Aorta (tissue), 5 donors: Measurements from ENCODE around the gene PLD5. TPM values are rescaled to one million over a fixed set of nuclear protein-coding genes. Genes with fewer than 3 reads are reported as not detected.
"Not testable (repeated sequence)": the region's sequence is repeated elsewhere in the genome, so short reads cannot be mapped to it uniquely, and the experiment has no call there.

Source experiments
- ATAC-seq: fragments of 200-7000 bp; cut with Tn5 transposase; one replicate; pipeline ENCODE4 v1.9.1; 2022; ENCODE audit warnings: moderate library complexity; ENCODE audit not compliant: low FRiP score
- DNase-seq, 2 donors: peaks; one replicate each; pipeline ENCODE4 v3.0.0-alpha.2; 2020
- H3K27ac ChIP-seq, 2 donors: one replicate each; pipeline ENCODE4 v1.5.1; 2013; ENCODE audit warnings: low read length in 2 of 2, mild to moderate bottlenecking in 2 of 2, moderate library complexity in 2 of 2, control low read depth in 1 of 2, inconsistent platforms in 1 of 2, low read depth in 1 of 2
- H3K27me3 ChIP-seq, 2 donors: one replicate each; pipeline ENCODE4 v1.6.1; 2013; ENCODE audit warnings: control low read depth in 1 of 2, low read length in 1 of 2, mild to moderate bottlenecking in 1 of 2, moderate library complexity in 1 of 2; ENCODE audit not compliant: insufficient read depth in 2 of 2, control insufficient read depth in 1 of 2
- H3K36me3 ChIP-seq, 2 donors: one replicate each; pipeline ENCODE4 v1.6.1; 2013; ENCODE audit warnings: control low read depth in 1 of 2, low read length in 1 of 2, mild to moderate bottlenecking in 1 of 2; ENCODE audit not compliant: insufficient read depth in 2 of 2, control insufficient read depth in 1 of 2
- H3K4me1 ChIP-seq, 2 donors: one replicate each; pipeline ENCODE4 v1.6.1; 2013; ENCODE audit warnings: low read length in 2 of 2, control low read depth in 1 of 2, mild to moderate bottlenecking in 1 of 2, moderate library complexity in 1 of 2; ENCODE audit not compliant: insufficient read depth in 2 of 2, control insufficient read depth in 1 of 2
- H3K4me3 ChIP-seq, 2 donors: one replicate each; pipeline ENCODE4 v1.5.1; 2013; ENCODE audit warnings: low read length in 2 of 2, control low read depth in 1 of 2, mild to moderate bottlenecking in 1 of 2
- H3K9me3 ChIP-seq: one replicate; pipeline ENCODE4 v1.6.1; 2013; ENCODE audit warnings: mild to moderate bottlenecking, low read length; ENCODE audit not compliant: control insufficient read depth
- WGBS, 2 donors: extraction: QIAGEN DNeasy Blood & Tissue Kit; methylation state at CpG; one replicate each; pipeline ENCODE4 v1.1.7; 2013; 5-methylcytosine and 5-hydroxymethylcytosine counted together
- intact Hi-C, 2 donors: fragments of 100-400 bp; cut with DNase I; formaldehyde crosslinking; loops; one replicate each; pipeline versions ENCODE4 v1.14.2 to v1.15.0; 2022
- polyA plus RNA-seq, 2 donors: library from polyadenylated mRNA; stranded (reverse); fragments of 200-250 nt; gene quantifications; one replicate each; pipeline ENCODE4 v1.2.3, GENCODE V29; 2013
- total RNA-seq, 2 donors: library from RNA; stranded (reverse); fragmentation: NEBNext Ultra II Directional; extraction: Animal tissue kit (Norgen Biotek cat#: 25700); gene quantifications; one replicate each; pipeline ENCODE4 v1.2.1, GENCODE V29; 2021
- donor health status: healthy with polysubstance abuse.
- donor health status: Bipolar disorder and iron deficiency.
- donor health status: DM: no; HTN: no; CAD: no.
- donor health status: DM: no; HTN: no; CAD: no.
- donor health status: DM: yes; HTN: yes; CAD: no.

Gene PLD5
- total and polyA plus RNA-seq, 4 donors, result 4.5 to 18.1 (median 10.1) TPM

GRCh38 chr1:242237051-242237450 lies 287.4 kb downstream of the PLD5 start:
- WGBS, 2 donors, result 72 to 79% methylated on average over 1 of the region's 1 CpG
- intact Hi-C loops, result no loop called here
- ATAC-seq (no peak), DNase-seq (no peak)
- peaks cover 1% of the 10 kb centered on the region for H3K9me3 ChIP-seq
- no peaks in the 10 kb centered on the region for H3K27me3 ChIP-seq
- no peak overlapping the region for H3K4me3 ChIP-seq
- no peak overlapping the region for H3K27ac ChIP-seq
- H3K4me1 ChIP-seq, result no peaks in the 10 kb centered on the region
- H3K36me3 ChIP-seq, result peaks cover 2 to 5% of the 10 kb centered on the region in 2 donors

GRCh38 chr1:242228991-242229390 lies 295.5 kb downstream of the PLD5 start:
- ATAC-seq, result no peak
- Histone ChIP-seq H3K9me3 (no peaks in the 10 kb centered on the region), H3K36me3 (no peaks in the 10 kb centered on the region), H3K27me3 (no peaks in the 10 kb centered on the region), H3K4me1 (no peaks in the 10 kb centered on the region), H3K27ac (no peak overlapping the region), H3K4me3 (no peak overlapping the region)
- intact Hi-C loops, result no loop called here
- 78 to 90% methylated on average over 3 of the region's 3 CpGs for WGBS, 2 donors
- no peak for DNase-seq

GRCh38 chr1:242225767-242226573 lies 298.5 kb downstream of the PLD5 start:
- WGBS, 2 donors, result 81 to 85% methylated on average over 9 of the region's 9 CpGs
- intact Hi-C loops, result no loop called here
- DNase-seq (no peak), ATAC-seq (no peak)
- Histone ChIP-seq H3K9me3 (no peaks in the 10 kb centered on the region), H3K36me3 (peaks cover 0 to 1% of the 10 kb centered on the region in 2 donors), H3K4me1 (no peaks in the 10 kb centered on the region), H3K27ac (no peak overlapping the region), H3K4me3 (no peak overlapping the region), H3K27me3 (no peaks in the 10 kb centered on the region)

- intact Hi-C loops, H3K36me3 ChIP-seq, H3K4me3 ChIP-seq, H3K4me1 ChIP-seq, H3K9me3 ChIP-seq, H3K27me3 ChIP-seq, DNase-seq, H3K27ac ChIP-seq, ATAC-seq: not testable (repeated sequence)
- WGBS, 2 donors, result 74 to 79% methylated on average over 16 of the region's 16 CpGs
These were observed 299.4 kb downstream of the PLD5 start for GRCh38 chr1:242224878-242225766.

GRCh38 chr1:242224461-242224860 lies 300.0 kb downstream of the PLD5 start:
- 71 to 72% methylated on average over 3 of the region's 3 CpGs for WGBS, 2 donors
- no peaks in the 10 kb centered on the region for H3K4me1 ChIP-seq
- no peak overlapping the region for H3K27ac ChIP-seq
- no peak overlapping the region for H3K4me3 ChIP-seq
- no peaks in the 10 kb centered on the region for H3K27me3 ChIP-seq
- intact Hi-C loops, result no loop called here
- H3K36me3 ChIP-seq, result peaks cover 0 to 4% of the 10 kb centered on the region in 2 donors
- no peak for DNase-seq
- ATAC-seq, result no peak
- no peaks in the 10 kb centered on the region for H3K9me3 ChIP-seq

- Histone ChIP-seq H3K4me1 (no peaks in the 10 kb centered on the region), H3K4me3 (no peak overlapping the region), H3K27me3 (no peaks in the 10 kb centered on the region), H3K27ac (no peak overlapping the region), H3K36me3 (peaks cover 4 to 8% of the 10 kb centered on the region in 2 donors), H3K9me3 (no peaks in the 10 kb centered on the region)
- no peak for DNase-seq
- ATAC-seq, result no peak
- 90 to 91% methylated on average over 12 of the region's 12 CpGs for WGBS, 2 donors
- intact Hi-C loops, result no loop called here
These were observed 304.6 kb downstream of the PLD5 start for GRCh38 chr1:242219905-242220304.

- no peak for ATAC-seq
- Histone ChIP-seq H3K36me3 (peaks cover 4 to 8% of the 10 kb centered on the region in 2 donors), H3K27ac (no peak overlapping the region), H3K4me3 (no peak overlapping the region), H3K9me3 (no peaks in the 10 kb centered on the region), H3K4me1 (no peaks in the 10 kb centered on the region), H3K27me3 (no peaks in the 10 kb centered on the region)
- 94 to 96% methylated on average over 2 of the region's 2 CpGs for WGBS, 2 donors
- DNase-seq, result no peak
- intact Hi-C loops, result no loop called here
These were observed 305.1 kb downstream of the PLD5 start for GRCh38 chr1:242219298-242219901.

GRCh38 chr1:242216368-242216767 lies 308.1 kb downstream of the PLD5 start:
- 64 to 88% methylated on average over 4 of the region's 4 CpGs for WGBS, 2 donors
- DNase-seq, result no peak
- intact Hi-C loops, result no loop called here
- Histone ChIP-seq H3K36me3 (peaks cover 2 to 8% of the 10 kb centered on the region in 2 donors), H3K9me3 (no peaks in the 10 kb centered on the region), H3K27me3 (no peaks in the 10 kb centered on the region), H3K4me3 (no peak overlapping the region), H3K4me1 (no peaks in the 10 kb centered on the region), H3K27ac (no peak overlapping the region)
- no peak for ATAC-seq
